B cell (primary cell): ENCODE data around the gene TRIM9. TPM values are rescaled to one million over a fixed set of nuclear protein-coding genes. Genes with fewer than 3 reads are reported as not detected.

Experiments
- ATAC-seq: fragments of 200-7000 bp; cut with Tn5 transposase; one replicate; pipeline ENCODE4 v1.10.0; 2021; ENCODE audit warnings: low read depth, mild to moderate bottlenecking, moderate number of reproducible peaks, moderate library complexity
- CTCF ChIA-PET: fragments of 350-600 bp; sonication (Branson Sonifier 250); formaldehyde crosslinking; loops from one replicate; lab custom pipeline; 2021; ENCODE audit warnings: antibody characterized with exemption, inconsistent platforms; lab: Charles Lee
- POLR2A ChIA-PET: fragments of 350-600 bp; sonication (Branson Sonifier 250); formaldehyde crosslinking; loops from one replicate; lab custom pipeline; 2021; ENCODE audit warnings: antibody characterized with exemption; lab: Charles Lee
- DNase-seq: peaks from one replicate; pipeline ENCODE4 v3.0.0; 2013
- H2AFZ ChIP-seq: 2 replicates; pipeline ENCODE4 v1.6.1; 2012; ENCODE audit warnings: mild to moderate bottlenecking, low read depth, low read length; ENCODE audit not compliant: insufficient read depth, poor library complexity, severe bottlenecking
- H3K27ac ChIP-seq, 2 donors: 1 replicate in 1 of 2; 2 replicates in 1 of 2; pipeline ENCODE4 v1.5.1; 2012 to 2013; ENCODE audit warnings: low read length in 2 of 2, mild to moderate bottlenecking in 2 of 2, moderate library complexity in 1 of 2
- H3K27me3 ChIP-seq, 4 experiments: fragments of 200-600 bp in 1 of 4; sonication (generic) in 1 of 4; replicated peaks in 1 of 4; 1 replicate in 2 of 4; 2 replicates in 2 of 4; pipeline versions ENCODE4 v1.6.1 to v1.7.0; 2013 to 2016; ENCODE audit warnings: low read length in 3 of 4, mild to moderate bottlenecking in 2 of 4, mixed read lengths in 1 of 4, moderate library complexity in 1 of 4; ENCODE audit not compliant: insufficient read depth in 4 of 4, control insufficient read depth in 3 of 4; ENCODE audit errors: control extremely low read depth in 1 of 4
- H3K36me3 ChIP-seq, 2 experiments: replicated peaks in 1 of 2; 1 replicate in 1 of 2; 2 replicates in 1 of 2; pipeline versions ENCODE4 v1.6.1 to v1.7.1; 2013; ENCODE audit warnings: low read length in 1 of 2; ENCODE audit not compliant: insufficient read depth in 2 of 2, control insufficient read depth in 1 of 2; ENCODE audit errors: control extremely low read depth in 1 of 2, extremely low read depth in 1 of 2
- H3K4me1 ChIP-seq, 2 donors: fragments of 200-600 bp in 1 of 2; sonication (generic) in 1 of 2; 1 replicate in 1 of 2; 2 replicates in 1 of 2; pipeline versions ENCODE4 v1.5.1 to v1.6.1; 2013 to 2017; ENCODE audit warnings: low read length in 2 of 2; ENCODE audit not compliant: control insufficient read depth in 2 of 2, insufficient read depth in 2 of 2
- H3K4me2 ChIP-seq: replicated peaks from 2 replicates; pipeline ENCODE3; 2012; ENCODE audit warnings: mild to moderate bottlenecking, low read depth, low read length; ENCODE audit not compliant: poor library complexity, severe bottlenecking
- H3K4me3 ChIP-seq, 5 experiments: fragments of 200-600 bp in 1 of 5; sonication (generic) in 1 of 5; 1 replicate in 3 of 5; 2 replicates in 2 of 5; pipeline versions ENCODE4 v1.5.1 to v1.7.0; 2011 to 2016; ENCODE audit warnings: low read length in 4 of 5, mild to moderate bottlenecking in 4 of 5, low read depth in 2 of 5, control low read depth in 1 of 5, moderate library complexity in 1 of 5; ENCODE audit not compliant: insufficient read depth in 1 of 5; ENCODE audit errors: control extremely low read depth in 1 of 5, extremely low read depth in 1 of 5
- H3K79me2 ChIP-seq: fragments of 200-600 bp; sonication (generic); one replicate; pipeline ENCODE4 v1.6.0; 2016; ENCODE audit warnings: low read length; ENCODE audit not compliant: control insufficient read depth, insufficient read depth
- H3K9ac ChIP-seq: fragments of 200-600 bp; sonication (generic); 2 replicates; pipeline ENCODE4 v1.6.1; 2017; ENCODE audit warnings: mild to moderate bottlenecking, low read length, moderate library complexity
- H3K9me3 ChIP-seq, 3 donors: one replicate each; pipeline versions ENCODE4 v1.6.1 to v1.7.1; 2013; ENCODE audit warnings: low read length in 2 of 3; ENCODE audit not compliant: control insufficient read depth in 2 of 3, insufficient read depth in 1 of 3; ENCODE audit errors: control extremely low read depth in 1 of 3
- H4K20me1 ChIP-seq: 2 replicates; pipeline ENCODE4 v1.6.0; 2012; ENCODE audit warnings: mild to moderate bottlenecking, low read length; ENCODE audit not compliant: insufficient read depth, control insufficient read depth, poor library complexity, severe bottlenecking
- H3K27ac Mint-ChIP-seq: one replicate; pipeline ENCODE4 v1.8.0; 2021; ENCODE audit warnings: mixed read lengths
- H3K27me3 Mint-ChIP-seq: one replicate; pipeline ENCODE4 v1.8.0; 2021; ENCODE audit warnings: mixed read lengths
- H3K4me1 Mint-ChIP-seq: one replicate; pipeline ENCODE4 v1.8.0; 2021; ENCODE audit warnings: mixed read lengths
- H3K4me3 Mint-ChIP-seq: one replicate; pipeline ENCODE4 v1.8.0; 2021; ENCODE audit warnings: mixed read lengths
- H3K9me3 Mint-ChIP-seq: one replicate; pipeline ENCODE4 v1.8.0; 2022; ENCODE audit warnings: mixed read lengths; ENCODE audit not compliant: insufficient read depth
- CTCF ChIP-seq: fragments of 200-600 bp; IDR thresholded peaks from one replicate; pipeline ENCODE4 v1.8.0; 2022; ENCODE audit warnings: antibody characterized with exemption, mild to moderate bottlenecking
- EZH2 ChIP-seq: IDR thresholded peaks from 2 replicates; pipeline ENCODE4 v1.6.1; 2012; ENCODE audit warnings: borderline replicate concordance, low read depth, mild to moderate bottlenecking, moderate library complexity, low read length; ENCODE audit not compliant: insufficient read depth, poor library complexity, severe bottlenecking
- WGBS: methylation state at CpG from one replicate; pipeline ENCODE4 v1.1.5; 2013; ENCODE audit warnings: missing lambda C conversion rate; ENCODE audit not compliant: insufficient coverage; 5-methylcytosine and 5-hydroxymethylcytosine counted together
- intact Hi-C: fragments of 100-400 bp; cut with micrococcal nuclease; formaldehyde crosslinking; loops from one replicate; pipeline ENCODE4 v1.10.0; 2022
- polyA plus RNA-seq: library from polyadenylated mRNA; depleted of rRNA; stranded (reverse); fragments of >200 nt; gene quantifications from 2 replicates; pipeline ENCODE4 v1.2.3, GENCODE V29; 2012
- total RNA-seq, 2 donors: library from RNA; stranded (reverse); fragments of 120-200 nt in 1 of 2; gene quantifications; 1 replicate in 1 of 2; 2 replicates in 1 of 2; pipeline versions ENCODE4 v1.2.3 to v1.2.4, GENCODE V29; 2013 to 2022

TRIM9 gene
- total and polyA plus RNA-seq, 2 donors (not counting 1 experiment from before 2014, with no cell fraction given): 0.24 to 0.32 TPM

- Histone ChIP-seq H2AFZ (no peak overlapping the region), H3K4me3 (no peak overlapping the region), H3K9me3 (peaks cover 0 to 4% (median 1%) of the 10 kb centered on the region in 3 donors), H3K4me2 (no peak overlapping the region), H4K20me1 (no peaks in the 10 kb centered on the region), H3K27me3 (peaks cover 0 to 3% (median 0%) of the 10 kb centered on the region in 4 experiments), H3K36me3 (no peaks in the 10 kb centered on the region), H3K9ac (no peak overlapping the region), H3K4me1 (no peaks in the 10 kb centered on the region), H3K79me2 (no peaks in the 10 kb centered on the region), H3K27ac (no peak overlapping the region)
- Mint-ChIP-seq H3K27me3 (peaks cover 12% of the 10 kb centered on the region), H3K27ac (no peak overlapping the region), H3K4me1 (no peaks in the 10 kb centered on the region), H3K9me3 (no peaks in the 10 kb centered on the region), H3K4me3 (no peak overlapping the region)
- DNase-seq: no peak
- ChIA-PET CTCF (no interaction called here), POLR2A (no interaction called here)
- WGBS: 79% methylated on average over 2 of the region's 2 CpGs
- no peak for TF ChIP-seq CTCF
- intact Hi-C loops: no loop called here
- no peak for ATAC-seq
Measured at GRCh38 chr14:51073731-51074130, 21.2 kb downstream of the TRIM9 start.

GRCh38 chr14:51072976-51073375 lies 21.9 kb downstream of the TRIM9 start:
- POLR2A ChIA-PET: no interaction called here
- intact Hi-C loops: no loop called here
- TF ChIP-seq CTCF: no peak
- TF ChIP-seq EZH2: no peak
- Histone ChIP-seq H3K27ac (no peak overlapping the region), H2AFZ (no peak overlapping the region), H3K36me3 (no peaks in the 10 kb centered on the region), H3K27me3 (peaks cover 0 to 3% (median 0%) of the 10 kb centered on the region in 4 experiments), H3K79me2 (no peaks in the 10 kb centered on the region), H3K9me3 (peaks cover 0 to 4% (median 1%) of the 10 kb centered on the region in 3 donors), H4K20me1 (no peaks in the 10 kb centered on the region), H3K4me3 (no peak overlapping the region), H3K4me2 (no peak overlapping the region), H3K9ac (no peak overlapping the region), H3K4me1 (no peaks in the 10 kb centered on the region)
- Mint-ChIP-seq H3K9me3 (no peaks in the 10 kb centered on the region), H3K4me1 (no peaks in the 10 kb centered on the region), H3K27me3 (peaks cover 12% of the 10 kb centered on the region), H3K4me3 (no peak overlapping the region), H3K27ac (no peak overlapping the region)
- DNase-seq (no peak), ATAC-seq (no peak)
- CTCF ChIA-PET: interaction anchor here (0.8 to 1.3 kb wide), 2 partner anchors 10 to 146 kb away, joined by 3 to 4 read pairs; no protein-coding TSS in a partner anchor
